SK-N-SH (cell line): ENCODE measurements around the gene AZIN2.

Source experiments
- CTCF ChIP-seq: fragments of 200-600 bp; sonication (generic); IDR thresholded peaks from 2 replicates; pipeline ENCODE4 v1.6.1; 2017; ENCODE audit warnings: antibody characterized with exemption, mild to moderate bottlenecking, moderate library complexity
- FOXM1 ChIP-seq: IDR thresholded peaks from 2 replicates; pipeline ENCODE4 v1.4.0; 2012; ENCODE audit warnings: low read depth, mild to moderate bottlenecking
- RCOR1 ChIP-seq: fragments of 150-350 bp; IDR thresholded peaks from 2 replicates; pipeline ENCODE4 v1.6.1; 2017; ENCODE audit warnings: antibody characterized with exemption, low read length
- USF2 ChIP-seq: fragments of 150-350 bp; IDR thresholded peaks from 2 replicates; pipeline ENCODE4 v1.6.1; 2017; ENCODE audit warnings: antibody characterized with exemption, low read length, low read depth, borderline replicate concordance

GRCh38 chr1:33158366-33158765, 77.4 kb downstream of the AZIN2 start:
- no peak for TF ChIP-seq CTCF
- TF ChIP-seq RCOR1 = no peak
- no peak for TF ChIP-seq USF2
- TF ChIP-seq FOXM1 = no peak
